Measurements from ENCODE around the gene INTS11. TPM values are rescaled to one million over a fixed set of nuclear protein-coding genes. Genes with fewer than 3 reads are reported as not detected.
A peak's percentile ranks its signal among the peaks of the same experiment; 100 is the strongest.

Gene INTS11
- polyA plus RNA-seq, 2 of the 4 experiments (the other 2 are of a cell fraction), result 41.9 to 62.9 TPM

- Histone ChIP-seq H3K4me2 (no peak overlapping the region), H3K9me3 (no peaks in the 10 kb centered on the region), H3K27ac (no peak overlapping the region), H3K4me3 (no peak overlapping the region), H3K4me1 (peaks cover 14% of the 10 kb centered on the region)
- ChIA-PET POLR2A (no interaction called here), CTCF (interaction anchor here (0.5 to 6.1 kb wide), 27 partner anchors 9 to 210 kb away, joined by 3 to 73 read pairs (median 5); partner anchors contain the start of gene DVL1)
- TF ChIP-seq MYC (IDR thresholded peaks at IDR 0.05; ENCODE audit: borderline replicate concordance, low read length) (no peak), FOXS1 (CRISPR knock-in tag; IDR thresholded peaks at IDR 0.05) (no peak), TP53 (CRISPR knock-in tag; IDR thresholded peaks at IDR 0.05) (no peak), NFE2L2 (conservative IDR thresholded peaks at IDR 0.05; ENCODE audit: low read length) (no peak), RAD21 (conservative IDR thresholded peaks at IDR 0.05 in 1 of 2, IDR thresholded peaks at IDR 0.05 in 1 of 2) (peak; percentile 42 to 43; a peak in 2 of 5 replicates), PBX3 (IDR thresholded peaks at IDR 0.05) (no peak), JUN (IDR thresholded peaks at IDR 0.05) (no peak), CEBPB (IDR thresholded peaks at IDR 0.05) (no peak), SMC3 (IDR thresholded peaks at IDR 0.05) (peak; percentile 57), RCOR1 (IDR thresholded peaks at IDR 0.05; ENCODE audit: low read depth, low read length) (no peak), HES2 (IDR thresholded peaks at IDR 0.05) (no peak), RFX5 (IDR thresholded peaks at IDR 0.05) (no peak), ESRRA (IDR thresholded peaks at IDR 0.05; ENCODE audit: borderline replicate concordance, low read length) (no peak), TFCP2L1 (CRISPR knock-in tag; IDR thresholded peaks at IDR 0.05) (no peak), KDM5A (IDR thresholded peaks at IDR 0.05) (no peak)
- TF ChIP-seq, protein P1, sequence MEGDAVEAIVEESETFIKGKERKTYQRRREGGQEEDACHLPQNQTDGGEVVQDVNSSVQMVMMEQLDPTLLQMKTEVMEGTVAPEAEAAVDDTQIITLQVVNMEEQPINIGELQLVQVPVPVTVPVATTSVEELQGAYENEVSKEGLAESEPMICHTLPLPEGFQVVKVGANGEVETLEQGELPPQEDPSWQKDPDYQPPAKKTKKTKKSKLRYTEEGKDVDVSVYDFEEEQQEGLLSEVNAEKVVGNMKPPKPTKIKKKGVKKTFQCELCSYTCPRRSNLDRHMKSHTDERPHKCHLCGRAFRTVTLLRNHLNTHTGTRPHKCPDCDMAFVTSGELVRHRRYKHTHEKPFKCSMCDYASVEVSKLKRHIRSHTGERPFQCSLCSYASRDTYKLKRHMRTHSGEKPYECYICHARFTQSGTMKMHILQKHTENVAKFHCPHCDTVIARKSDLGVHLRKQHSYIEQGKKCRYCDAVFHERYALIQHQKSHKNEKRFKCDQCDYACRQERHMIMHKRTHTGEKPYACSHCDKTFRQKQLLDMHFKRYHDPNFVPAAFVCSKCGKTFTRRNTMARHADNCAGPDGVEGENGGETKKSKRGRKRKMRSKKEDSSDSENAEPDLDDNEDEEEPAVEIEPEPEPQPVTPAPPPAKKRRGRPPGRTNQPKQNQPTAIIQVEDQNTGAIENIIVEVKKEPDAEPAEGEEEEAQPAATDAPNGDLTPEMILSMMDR (IDR thresholded peaks at IDR 0.05), result peak; percentile 60
- TF ChIP-seq, protein P2, sequence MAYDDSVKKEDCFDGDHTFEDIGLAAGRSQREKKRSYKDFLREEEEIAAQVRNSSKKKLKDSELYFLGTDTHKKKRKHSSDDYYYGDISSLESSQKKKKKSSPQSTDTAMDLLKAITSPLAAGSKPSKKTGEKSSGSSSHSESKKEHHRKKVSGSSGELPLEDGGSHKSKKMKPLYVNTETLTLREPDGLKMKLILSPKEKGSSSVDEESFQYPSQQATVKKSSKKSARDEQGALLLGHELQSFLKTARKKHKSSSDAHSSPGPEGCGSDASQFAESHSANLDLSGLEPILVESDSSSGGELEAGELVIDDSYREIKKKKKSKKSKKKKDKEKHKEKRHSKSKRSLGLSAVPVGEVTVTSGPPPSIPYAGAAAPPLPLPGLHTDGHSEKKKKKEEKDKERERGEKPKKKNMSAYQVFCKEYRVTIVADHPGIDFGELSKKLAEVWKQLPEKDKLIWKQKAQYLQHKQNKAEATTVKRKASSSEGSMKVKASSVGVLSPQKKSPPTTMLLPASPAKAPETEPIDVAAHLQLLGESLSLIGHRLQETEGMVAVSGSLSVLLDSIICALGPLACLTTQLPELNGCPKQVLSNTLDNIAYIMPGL (CRISPR knock-in tag; IDR thresholded peaks at IDR 0.05; ENCODE audit: borderline replicate concordance), result no peak
- peak; percentile 36 to 67; a peak in 3 of 6 replicates for ATAC-seq
- 26% methylated on average over 4 of the region's 26 CpGs for WGBS (ENCODE audit: missing lambda C conversion rate)
- DNase-seq (ENCODE audit: low read depth in 1 of 2, low spot score in 1 of 2), result peak; percentile 44 to 71
- FAIRE-seq, result no peak
Observed at GRCh38 chr1:1371746-1372711, 47.6 kb upstream of the INTS11 start.

DNA sequence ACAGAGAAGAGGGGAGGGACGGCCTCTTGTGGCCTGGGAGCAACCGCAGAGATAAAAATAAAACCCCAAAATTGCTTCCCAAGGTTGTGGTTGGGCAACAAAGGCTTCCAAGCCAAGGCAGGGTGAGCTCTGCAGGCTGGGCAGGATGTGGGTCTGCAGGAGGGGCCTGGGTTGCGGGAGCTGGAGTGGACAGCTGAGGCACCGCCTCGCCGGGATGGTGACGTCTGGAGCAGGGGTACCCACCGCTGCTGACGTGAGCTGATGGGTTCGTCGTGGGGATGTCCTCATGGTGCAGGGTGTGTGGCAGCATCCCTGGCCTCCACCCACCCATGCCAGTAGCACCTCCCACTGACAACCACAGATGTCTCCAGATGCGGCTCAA, 46.9 kb upstream of the INTS11 start:
- DNase-seq (ENCODE audit: low read depth in 1 of 2, low spot score in 1 of 2), result no peak
- Histone ChIP-seq H3K9me3 (no peaks in the 10 kb centered on the region), H3K4me3 (no peak overlapping the region), H3K27ac (no peak overlapping the region), H3K4me2 (no peak overlapping the region), H3K4me1 (peaks cover 14% of the 10 kb centered on the region)
- WGBS (ENCODE audit: missing lambda C conversion rate), result 91% methylated on average over 7 of the region's 12 CpGs
- POLR2A ChIA-PET, result interaction anchor here (1.1 kb wide), 1 partner anchor 16 kb away, joined by 4 read pairs; no protein-coding TSS in a partner anchor
- CTCF ChIA-PET, result interaction anchor here (0.8 to 6.1 kb wide), 21 partner anchors 8 to 387 kb away, joined by 3 to 73 read pairs (median 6); partner anchors contain the start of gene DVL1
- TF ChIP-seq PHF8 (IDR thresholded peaks at IDR 0.05; ENCODE audit: borderline replicate concordance, low read depth) (no peak), CBX8 (IDR thresholded peaks at IDR 0.05) (no peak), SREBF2 (IDR thresholded peaks at IDR 0.05) (no peak), ZSCAN20 (CRISPR knock-in tag; IDR thresholded peaks at IDR 0.05) (no peak), EHF (CRISPR knock-in tag; IDR thresholded peaks at IDR 0.05) (no peak), ESRRA (IDR thresholded peaks at IDR 0.05; ENCODE audit: borderline replicate concordance, low read length) (no peak), RFX5 (IDR thresholded peaks at IDR 0.05) (no peak), JUN (IDR thresholded peaks at IDR 0.05) (no peak), PBX3 (IDR thresholded peaks at IDR 0.05) (no peak)
- ATAC-seq, result no peak
- FAIRE-seq, result no peak

All from A549 (cell line).